Prostate gland (tissue), 2 donors: ENCODE results near the gene ADAMTSL3.

ENCODE experiments used
- POLR2AphosphoS5 ChIP-seq: sonication (generic); formaldehyde crosslinking; IDR thresholded peaks from one replicate; pipeline ENCODE4 v1.6.1; 2017; ENCODE audit warnings: antibody characterized with exemption
- TF ChIP-seq, protein P1 (sequence below), 4 experiments: fragments of 200-600 bp in 2 of 4; fragments of 450-650 bp in 2 of 4; sonication (generic) in 2 of 4; IDR thresholded peaks; 1 replicate in 3 of 4; 2 replicates in 1 of 4; pipeline ENCODE4 v1.5.1; 2016 to 2019; ENCODE audit warnings: antibody characterized with exemption in 4 of 4, mild to moderate bottlenecking in 2 of 4, moderate library complexity in 2 of 4

DNA sequence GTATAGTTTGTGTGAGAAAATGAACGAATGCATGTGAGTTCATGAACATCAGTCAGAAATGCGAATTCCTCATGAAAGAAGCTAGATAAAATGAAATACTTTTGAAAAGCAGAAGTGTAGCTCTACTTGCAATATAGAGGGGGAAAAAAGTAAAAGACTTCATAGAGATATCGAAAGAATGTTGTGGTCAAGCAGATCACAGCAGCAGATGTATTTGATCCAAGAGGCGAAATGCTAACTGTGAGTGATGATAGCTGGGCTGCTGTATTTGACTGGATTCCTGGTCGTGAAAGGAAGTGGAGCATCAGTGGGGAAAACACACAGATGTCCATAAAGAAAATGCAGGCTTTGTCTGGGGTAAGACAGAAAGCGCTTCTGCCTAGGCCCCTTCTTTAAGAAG, 112.4 kb downstream of the ADAMTSL3 start:
- TF ChIP-seq, protein P1, sequence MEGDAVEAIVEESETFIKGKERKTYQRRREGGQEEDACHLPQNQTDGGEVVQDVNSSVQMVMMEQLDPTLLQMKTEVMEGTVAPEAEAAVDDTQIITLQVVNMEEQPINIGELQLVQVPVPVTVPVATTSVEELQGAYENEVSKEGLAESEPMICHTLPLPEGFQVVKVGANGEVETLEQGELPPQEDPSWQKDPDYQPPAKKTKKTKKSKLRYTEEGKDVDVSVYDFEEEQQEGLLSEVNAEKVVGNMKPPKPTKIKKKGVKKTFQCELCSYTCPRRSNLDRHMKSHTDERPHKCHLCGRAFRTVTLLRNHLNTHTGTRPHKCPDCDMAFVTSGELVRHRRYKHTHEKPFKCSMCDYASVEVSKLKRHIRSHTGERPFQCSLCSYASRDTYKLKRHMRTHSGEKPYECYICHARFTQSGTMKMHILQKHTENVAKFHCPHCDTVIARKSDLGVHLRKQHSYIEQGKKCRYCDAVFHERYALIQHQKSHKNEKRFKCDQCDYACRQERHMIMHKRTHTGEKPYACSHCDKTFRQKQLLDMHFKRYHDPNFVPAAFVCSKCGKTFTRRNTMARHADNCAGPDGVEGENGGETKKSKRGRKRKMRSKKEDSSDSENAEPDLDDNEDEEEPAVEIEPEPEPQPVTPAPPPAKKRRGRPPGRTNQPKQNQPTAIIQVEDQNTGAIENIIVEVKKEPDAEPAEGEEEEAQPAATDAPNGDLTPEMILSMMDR (IDR thresholded peaks at IDR 0.05), result no peak
- TF ChIP-seq POLR2AphosphoS5, result no peak
